Sigmoid colon (tissue), 3 donors: ENCODE data around the gene REV3L.

Source experiments
- CTCF ChIP-seq, 4 experiments: fragments of 450-650 bp in 3 of 4; fragments of 200-600 bp in 1 of 4; IDR thresholded peaks; one replicate each; pipeline ENCODE4 v1.5.1; 2016 to 2019; ENCODE audit warnings: antibody characterized with exemption in 4 of 4, mild to moderate bottlenecking in 3 of 4, moderate library complexity in 2 of 4
- POLR2A ChIP-seq, 2 donors: fragments of 450-650 bp; IDR thresholded peaks; one replicate each; pipeline ENCODE4 v1.6.1; 2016; ENCODE audit warnings: antibody characterized with exemption in 2 of 2, mild to moderate bottlenecking in 2 of 2, moderate library complexity in 2 of 2

- TF ChIP-seq CTCF (IDR thresholded peaks at IDR 0.05) (no peak), POLR2A (IDR thresholded peaks at IDR 0.05) (no peak)
Observed at GRCh38 chr6:111450087-111450486, 32.9 kb downstream of the REV3L start.
